Muscle layer of duodenum (tissue), 2 donors: ENCODE measurements around the gene THADA.

Source experiments
- H3K27ac ChIP-seq: one replicate; pipeline ENCODE4 v1.7.0; 2013; ENCODE audit warnings: mild to moderate bottlenecking, low read length
- H3K27me3 ChIP-seq: one replicate; pipeline ENCODE4 v1.7.0; 2013; ENCODE audit warnings: low read depth, mild to moderate bottlenecking, control low read depth, low read length
- H3K36me3 ChIP-seq, 2 donors: one replicate each; pipeline ENCODE4 v1.7.0; 2013; ENCODE audit warnings: low read length in 2 of 2, control low read depth in 1 of 2, mild to moderate bottlenecking in 1 of 2; ENCODE audit not compliant: insufficient read depth in 2 of 2, control insufficient read depth in 1 of 2
- H3K4me1 ChIP-seq, 2 donors: one replicate each; pipeline ENCODE4 v1.7.0; 2013; ENCODE audit warnings: low read length in 2 of 2, mild to moderate bottlenecking in 2 of 2, control low read depth in 1 of 2, moderate library complexity in 1 of 2; ENCODE audit not compliant: insufficient read depth in 2 of 2, control insufficient read depth in 1 of 2
- H3K4me3 ChIP-seq, 2 donors: one replicate each; pipeline ENCODE4 v1.7.0; 2013; ENCODE audit warnings: low read length in 2 of 2, low read depth in 1 of 2, mild to moderate bottlenecking in 1 of 2
- H3K9me3 ChIP-seq, 2 donors: one replicate each; pipeline ENCODE4 v1.7.0; 2013; ENCODE audit warnings: low read length in 2 of 2, control low read depth in 1 of 2, mild to moderate bottlenecking in 1 of 2; ENCODE audit not compliant: control insufficient read depth in 1 of 2
- donor health status: healthy.

THADA gene

DNA sequence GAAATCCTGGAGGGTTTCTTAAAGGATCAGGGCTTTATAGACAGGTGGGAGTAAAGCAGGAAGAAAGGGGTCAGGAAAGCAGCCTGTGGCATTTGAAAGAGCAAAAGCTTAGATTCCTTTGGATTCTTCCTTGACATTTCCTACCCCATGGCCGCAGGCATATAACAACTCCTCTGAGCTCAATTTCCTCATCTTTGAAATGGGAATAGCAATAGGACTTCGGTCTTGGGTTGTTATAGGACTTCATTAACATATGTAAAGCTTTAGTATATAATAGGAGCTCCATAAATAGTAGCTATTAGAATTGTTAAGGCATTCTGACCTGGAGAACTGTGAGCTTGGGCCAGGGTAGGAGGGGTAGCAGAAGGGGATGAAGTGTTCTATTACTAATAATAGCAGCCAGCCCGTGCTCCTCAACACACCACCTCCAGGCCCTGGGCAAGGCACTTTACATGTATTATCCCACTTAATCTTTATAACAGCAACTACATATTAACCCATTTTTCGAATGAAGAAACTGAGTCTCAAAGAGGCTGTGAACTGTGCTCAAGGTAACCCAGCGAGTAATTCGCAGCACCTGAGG, 380.1 kb downstream of the THADA start:
- no peaks in the 10 kb centered on the region for H3K36me3 ChIP-seq
- H3K27ac ChIP-seq: no peak overlapping the region
- H3K4me3 ChIP-seq: no peak overlapping the region
- no peaks in the 10 kb centered on the region for H3K27me3 ChIP-seq
- peaks cover 9 to 25% of the 10 kb centered on the region in 2 donors for H3K4me1 ChIP-seq
- no peaks in the 10 kb centered on the region for H3K9me3 ChIP-seq

DNA sequence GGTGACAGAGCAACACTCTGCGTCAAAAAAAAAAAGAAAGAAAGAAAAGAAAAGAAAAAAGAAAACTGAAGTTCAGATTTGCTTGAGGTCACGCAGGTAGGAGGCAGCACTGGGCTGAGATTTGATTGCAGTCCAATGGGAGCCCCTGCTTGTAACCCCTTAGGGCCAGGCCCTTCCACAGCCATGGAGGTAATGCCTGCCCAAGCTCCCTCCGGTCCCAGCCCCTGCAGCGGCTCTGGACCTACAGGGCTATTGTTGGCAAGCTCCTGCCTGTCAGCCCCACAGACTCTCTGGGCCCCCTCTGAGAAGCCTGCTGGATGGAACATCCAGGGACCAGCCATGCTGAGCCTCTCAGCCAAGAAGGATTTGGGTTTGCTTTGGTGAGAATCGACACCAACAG, 381.6 kb downstream of the THADA start:
- Histone ChIP-seq H3K4me1 (peaks cover 6 to 26% of the 10 kb centered on the region in 2 donors), H3K4me3 (no peak overlapping the region), H3K36me3 (no peaks in the 10 kb centered on the region), H3K9me3 (no peaks in the 10 kb centered on the region), H3K27ac (no peak overlapping the region), H3K27me3 (no peaks in the 10 kb centered on the region)

DNA sequence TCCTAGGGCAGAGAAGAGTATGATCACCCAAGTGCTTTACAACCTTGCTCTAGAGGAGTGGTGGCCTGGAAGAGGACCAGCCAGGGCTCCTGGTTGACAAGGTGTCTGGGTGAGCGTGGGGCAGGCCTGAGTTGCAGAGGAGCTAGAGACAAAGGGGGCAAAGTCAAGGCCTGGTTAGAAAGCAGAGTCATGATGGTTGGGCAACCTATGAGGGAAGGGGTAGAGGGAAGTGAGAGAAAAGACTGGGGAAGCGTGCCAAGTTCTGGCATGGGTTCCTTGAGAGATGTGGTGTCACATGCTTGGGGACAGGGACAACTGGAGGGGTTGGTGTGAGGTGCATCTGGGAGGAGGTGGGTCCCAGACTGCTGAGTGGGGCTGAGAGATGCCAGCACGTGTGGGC, 382.9 kb downstream of the THADA start:
- no peak overlapping the region for H3K4me3 ChIP-seq
- no peak overlapping the region for H3K27ac ChIP-seq
- no peaks in the 10 kb centered on the region for H3K27me3 ChIP-seq
- peaks cover 0 to 13% of the 10 kb centered on the region in 2 donors for H3K4me1 ChIP-seq
- H3K9me3 ChIP-seq: no peaks in the 10 kb centered on the region
- H3K36me3 ChIP-seq: no peaks in the 10 kb centered on the region

DNA sequence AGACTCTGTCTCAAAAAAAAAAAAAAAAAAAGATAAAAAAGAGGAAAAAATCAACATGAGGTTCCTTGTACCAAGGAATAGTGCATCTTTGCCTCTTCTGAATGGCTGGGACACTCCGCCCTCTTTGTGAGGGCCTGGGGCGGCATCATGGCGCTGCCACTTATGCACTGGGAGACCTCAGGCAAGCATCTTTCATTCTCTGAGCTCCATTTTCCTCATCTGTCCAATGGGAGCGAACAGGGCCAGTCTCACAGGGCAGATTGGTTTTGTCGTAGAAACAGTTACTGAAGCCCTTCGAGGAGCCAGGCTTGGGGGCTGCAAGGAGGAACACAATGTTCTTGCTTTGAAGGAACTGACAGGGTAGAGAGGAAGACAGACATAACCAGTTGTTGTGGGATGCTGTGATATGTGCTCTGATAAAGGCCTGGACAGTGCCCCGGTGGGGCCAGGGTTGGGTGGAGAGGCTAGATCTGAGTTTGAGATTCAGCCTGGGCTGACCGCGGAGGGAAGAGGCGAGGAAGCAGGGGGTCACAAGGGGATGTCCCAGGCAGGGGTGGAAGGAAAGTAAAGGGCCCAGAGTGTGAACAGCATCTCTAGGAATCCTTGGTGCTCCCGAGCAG, 383.5 kb downstream of the THADA start:
- H3K27ac ChIP-seq: no peak overlapping the region
- no peaks in the 10 kb centered on the region for H3K9me3 ChIP-seq
- peaks cover 0 to 7% of the 10 kb centered on the region in 2 donors for H3K4me1 ChIP-seq
- H3K27me3 ChIP-seq: no peaks in the 10 kb centered on the region
- H3K36me3 ChIP-seq: no peaks in the 10 kb centered on the region
- no peak overlapping the region for H3K4me3 ChIP-seq

DNA sequence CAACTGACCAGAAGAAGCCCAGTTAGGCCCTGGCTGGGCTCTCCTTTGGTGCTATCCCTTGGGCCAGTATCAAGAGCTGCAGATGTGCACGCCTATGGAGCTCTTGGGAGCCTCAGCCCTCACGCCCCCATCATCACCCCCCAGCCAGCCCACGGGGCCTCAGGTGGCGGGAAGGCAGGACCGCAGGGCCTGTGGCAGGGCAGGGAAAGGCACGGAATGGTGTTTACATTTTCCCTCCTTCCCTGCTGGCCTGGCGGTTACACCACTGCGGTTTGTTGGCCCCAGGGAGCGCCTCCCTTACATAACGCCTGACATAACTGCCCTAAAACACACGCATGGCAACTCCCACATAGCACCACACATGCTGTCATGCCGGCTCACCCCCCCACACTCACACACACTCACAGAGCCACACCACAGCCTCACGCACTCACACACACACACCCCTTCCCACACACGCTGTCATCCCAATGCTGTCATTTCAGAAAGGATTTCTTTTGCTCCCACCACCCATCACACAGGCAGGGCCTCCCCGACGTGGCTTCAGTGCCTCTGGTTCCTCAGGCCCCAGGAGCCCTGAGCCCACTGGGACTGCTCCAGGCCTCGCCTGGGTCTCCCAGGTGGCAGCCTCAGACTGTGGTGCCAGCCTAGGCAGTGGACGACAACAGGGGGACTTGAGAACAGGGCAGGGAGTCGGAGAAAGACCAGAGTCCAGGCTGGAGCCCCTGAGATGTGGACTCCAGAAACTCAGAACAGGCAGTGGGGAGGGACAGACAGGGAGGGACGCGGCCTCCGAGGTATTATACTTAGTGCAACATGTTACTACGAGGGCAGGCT, 385.2 kb downstream of the THADA start:
- Histone ChIP-seq H3K9me3 (no peaks in the 10 kb centered on the region), H3K36me3 (no peaks in the 10 kb centered on the region), H3K4me3 (no peak overlapping the region), H3K4me1 (peaks cover 0 to 7% of the 10 kb centered on the region in 2 donors), H3K27ac (no peak overlapping the region), H3K27me3 (no peaks in the 10 kb centered on the region)

DNA sequence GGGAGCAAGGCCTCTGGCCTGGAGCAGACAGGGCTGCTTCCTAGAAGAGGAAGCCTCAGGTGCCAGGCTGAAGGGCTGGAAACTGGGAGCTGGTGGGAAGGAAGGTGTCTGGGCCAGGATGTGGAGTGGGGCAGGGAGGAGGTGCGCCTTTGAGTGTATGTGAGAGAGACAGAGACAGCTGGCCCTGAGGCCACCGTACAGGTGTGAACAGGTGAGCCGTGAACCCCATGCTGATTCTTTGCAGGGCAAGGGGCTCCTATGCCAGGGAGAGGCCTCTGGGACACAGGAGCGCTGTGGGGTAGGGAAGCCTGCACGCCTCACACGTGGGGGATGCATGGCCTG, 385.7 kb downstream of the THADA start:
- peaks cover 0 to 7% of the 10 kb centered on the region in 2 donors for H3K4me1 ChIP-seq
- H3K27ac ChIP-seq: no peak overlapping the region

DNA sequence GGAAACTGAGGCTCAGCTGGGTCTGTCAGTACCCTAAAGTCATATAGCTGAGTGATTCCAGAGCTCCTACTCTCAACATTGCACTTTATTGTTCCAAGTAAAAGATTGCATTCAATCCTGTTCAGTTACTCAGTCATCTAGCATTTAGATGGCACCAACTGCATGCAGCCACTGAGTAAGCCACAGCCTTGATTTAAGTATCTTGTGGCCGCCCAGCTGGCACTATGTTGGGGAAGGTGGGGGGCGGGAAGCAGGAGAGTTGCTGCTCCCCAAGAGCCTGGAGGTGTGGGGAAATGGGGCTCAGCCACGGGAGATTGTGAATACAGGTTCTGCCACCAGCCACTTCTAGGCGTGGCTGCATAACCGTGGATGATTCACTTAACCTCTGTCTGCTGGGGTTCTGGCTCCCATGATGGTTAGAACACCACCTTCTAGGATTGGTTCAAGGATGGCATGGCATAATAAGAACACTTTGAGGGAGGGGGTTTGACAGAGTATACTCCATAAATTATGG, 386.6 kb downstream of the THADA start:
- H3K27ac ChIP-seq: no peak overlapping the region
- no peaks in the 10 kb centered on the region for H3K27me3 ChIP-seq
- H3K36me3 ChIP-seq: no peaks in the 10 kb centered on the region
- peaks cover 0 to 7% of the 10 kb centered on the region in 2 donors for H3K4me1 ChIP-seq
- H3K4me3 ChIP-seq: no peak overlapping the region
- no peaks in the 10 kb centered on the region for H3K9me3 ChIP-seq

More for the DNA sequence above, 385.7 kb downstream of the THADA start:
- H3K27me3 ChIP-seq: no peaks in the 10 kb centered on the region
- H3K36me3 ChIP-seq: no peaks in the 10 kb centered on the region
- H3K9me3 ChIP-seq: no peaks in the 10 kb centered on the region
- no peak overlapping the region for H3K4me3 ChIP-seq

DNA sequence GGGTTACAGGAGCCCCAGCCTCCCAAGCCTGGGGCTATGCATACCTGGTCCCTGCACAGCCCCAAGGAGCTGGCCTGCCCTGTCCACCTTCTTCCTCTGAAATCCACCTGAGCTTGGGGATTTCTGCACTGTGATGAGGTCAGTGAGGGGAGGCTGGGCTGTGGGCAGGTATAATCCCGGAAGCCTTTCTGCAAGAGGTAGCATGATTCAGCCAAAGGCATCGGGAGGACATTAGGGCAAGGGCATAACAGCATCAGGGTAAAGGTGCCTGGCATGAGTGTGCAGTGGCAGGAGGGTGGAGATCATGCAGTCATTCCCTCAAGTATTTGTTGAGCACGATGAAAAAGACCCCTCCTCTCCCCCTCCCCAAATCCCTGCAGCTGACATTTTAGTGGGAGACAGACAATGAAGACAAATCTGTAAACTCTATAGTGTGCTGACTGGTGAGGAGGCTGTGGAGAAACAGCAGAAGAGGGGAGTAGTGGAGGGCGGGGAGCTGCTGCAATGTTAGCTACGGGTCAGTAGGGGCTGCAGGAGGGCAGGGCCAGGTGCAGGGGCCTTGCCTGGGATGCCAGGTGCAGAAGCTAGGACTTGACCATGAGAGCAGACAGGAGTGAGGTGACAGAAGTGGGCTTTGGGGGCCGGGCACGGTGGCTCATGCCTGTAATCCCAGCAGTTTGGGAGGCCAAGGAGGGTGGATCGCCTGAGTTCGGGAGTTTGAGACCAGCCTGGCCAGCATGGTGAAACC, 388.1 kb downstream of the THADA start:
- H3K36me3 ChIP-seq: no peaks in the 10 kb centered on the region
- H3K4me1 ChIP-seq: peaks cover 0 to 7% of the 10 kb centered on the region in 2 donors
- no peaks in the 10 kb centered on the region for H3K9me3 ChIP-seq
- no peak overlapping the region for H3K27ac ChIP-seq
- H3K4me3 ChIP-seq: no peak overlapping the region
- H3K27me3 ChIP-seq: no peaks in the 10 kb centered on the region

DNA sequence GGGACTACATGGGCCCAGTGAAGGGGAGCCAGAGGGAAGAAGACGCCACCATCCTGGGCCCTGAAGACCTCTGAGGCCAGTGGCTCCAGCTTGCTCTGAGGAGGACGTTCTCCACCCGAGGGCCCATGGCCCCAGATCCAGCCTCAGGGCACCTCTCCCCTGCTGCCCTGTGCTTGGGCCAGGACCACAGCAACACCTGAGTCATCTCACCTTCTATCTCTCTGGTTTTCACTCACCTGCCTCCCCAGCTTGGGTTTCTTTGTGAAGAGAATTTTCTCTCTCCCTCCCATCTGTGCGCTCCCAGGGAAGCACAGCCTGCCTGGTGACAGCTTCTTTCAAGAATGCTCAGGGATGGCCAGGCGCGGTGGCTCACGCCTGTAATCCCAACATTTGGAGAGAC, 389.2 kb downstream of the THADA start:
- Histone ChIP-seq H3K27ac (no peak overlapping the region), H3K27me3 (no peaks in the 10 kb centered on the region), H3K9me3 (no peaks in the 10 kb centered on the region), H3K4me1 (peaks cover 0 to 7% of the 10 kb centered on the region in 2 donors), H3K36me3 (no peaks in the 10 kb centered on the region), H3K4me3 (no peak overlapping the region)

DNA sequence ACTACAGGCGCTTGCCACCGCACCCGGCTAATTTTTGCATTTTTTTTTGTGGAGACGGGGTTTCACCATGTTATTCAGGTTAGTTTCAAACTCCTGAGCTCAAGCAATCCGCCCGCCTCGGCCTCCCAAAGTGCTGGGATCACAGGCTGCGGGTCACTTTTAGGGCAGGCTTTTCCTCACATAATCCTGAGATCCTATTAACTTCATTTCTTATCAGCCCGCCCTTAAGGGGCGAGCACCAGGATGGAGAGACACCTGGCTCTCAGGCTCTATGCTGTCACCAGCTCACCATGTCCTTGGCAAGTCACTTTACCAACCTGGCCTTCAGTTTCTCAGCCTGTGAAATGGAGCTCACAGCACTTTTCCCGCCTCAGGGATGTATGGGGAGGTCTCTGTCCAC, 392.5 kb downstream of the THADA start:
- Histone ChIP-seq H3K4me3 (no peak overlapping the region), H3K4me1 (no peaks in the 10 kb centered on the region), H3K27me3 (no peaks in the 10 kb centered on the region), H3K9me3 (no peaks in the 10 kb centered on the region), H3K27ac (no peak overlapping the region), H3K36me3 (no peaks in the 10 kb centered on the region)

DNA sequence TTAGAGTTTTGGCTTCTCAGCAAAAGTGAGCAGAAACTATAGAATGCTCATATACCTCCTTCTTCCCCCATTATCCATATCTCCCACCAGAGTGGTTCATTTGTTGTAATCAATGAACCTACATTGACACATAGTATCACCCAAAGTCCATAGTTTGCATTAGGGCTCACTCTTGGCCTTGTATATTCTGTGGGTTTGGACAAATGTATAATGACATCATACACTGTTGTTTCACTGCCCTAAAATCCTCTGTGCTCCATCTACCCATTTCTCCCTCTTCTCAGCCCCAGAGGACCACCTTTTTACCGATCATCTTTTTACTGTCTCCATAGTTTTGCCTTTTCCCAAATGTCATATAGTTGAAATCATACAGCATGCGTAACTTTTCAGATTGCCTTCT, 393.5 kb downstream of the THADA start:
- H3K4me3 ChIP-seq: no peak overlapping the region
- no peaks in the 10 kb centered on the region for H3K27me3 ChIP-seq
- H3K9me3 ChIP-seq: no peaks in the 10 kb centered on the region
- no peaks in the 10 kb centered on the region for H3K4me1 ChIP-seq
- no peak overlapping the region for H3K27ac ChIP-seq
- no peaks in the 10 kb centered on the region for H3K36me3 ChIP-seq
